Small intestine (tissue), 7 donors: ENCODE results near the gene SORBS1. TPM values are rescaled to one million over a fixed set of nuclear protein-coding genes. Genes with fewer than 3 reads are reported as not detected.
A peak's percentile ranks its signal among the peaks of the same experiment; 100 is the strongest.

Experiments used
- DNase-seq, 2 donors: peaks; one replicate each; pipeline versions ENCODE4 v3.0.0 to v3.0.0-alpha.2; 2013
- FAIRE-seq: peaks from 2 replicates; lab custom pipeline; 2012; peaks lifted over from hg19 to GRCh38; lab: Jason Lieb, UNC
- H3K27ac ChIP-seq, 3 donors: one replicate each; pipeline ENCODE4 v1.5.1; 2013; ENCODE audit warnings: low read length in 2 of 3, mild to moderate bottlenecking in 2 of 3, control low read depth in 1 of 3, inconsistent platforms in 1 of 3, low read depth in 1 of 3, moderate library complexity in 1 of 3
- H3K27me3 ChIP-seq, 3 donors: one replicate each; pipeline ENCODE4 v1.6.1; 2013; ENCODE audit warnings: low read length in 3 of 3, inconsistent platforms in 1 of 3; ENCODE audit not compliant: control insufficient read depth in 3 of 3, insufficient read depth in 3 of 3
- H3K36me3 ChIP-seq, 3 donors: one replicate each; pipeline ENCODE4 v1.6.1; 2013; ENCODE audit warnings: low read length in 3 of 3, inconsistent platforms in 1 of 3, low read depth in 1 of 3, mild to moderate bottlenecking in 1 of 3, moderate library complexity in 1 of 3; ENCODE audit not compliant: control insufficient read depth in 3 of 3, insufficient read depth in 2 of 3
- H3K4me1 ChIP-seq, 3 donors: one replicate each; pipeline ENCODE4 v1.6.1; 2013; ENCODE audit warnings: low read length in 2 of 3, inconsistent platforms in 1 of 3, low read depth in 1 of 3, mild to moderate bottlenecking in 1 of 3, moderate library complexity in 1 of 3; ENCODE audit not compliant: control insufficient read depth in 3 of 3, insufficient read depth in 2 of 3
- H3K4me3 ChIP-seq, 3 donors: one replicate each; pipeline ENCODE4 v1.5.1; 2013; ENCODE audit warnings: low read length in 3 of 3, control low read depth in 1 of 3, inconsistent platforms in 1 of 3, low read depth in 1 of 3, mild to moderate bottlenecking in 1 of 3, moderate library complexity in 1 of 3
- H3K9me3 ChIP-seq, 2 donors: one replicate each; pipeline ENCODE4 v1.6.1; 2013; ENCODE audit warnings: low read depth in 1 of 2, low read length in 1 of 2; ENCODE audit not compliant: control insufficient read depth in 2 of 2, insufficient read depth in 1 of 2
- WGBS, 3 donors: extraction: QIAGEN DNeasy Blood & Tissue Kit; methylation state at CpG; one replicate each; pipeline ENCODE4 v1.1.7; 2013; 5-methylcytosine and 5-hydroxymethylcytosine counted together
- polyA plus RNA-seq, 4 donors: library from polyadenylated mRNA; stranded (reverse) in 3 of 4; unstranded in 1 of 4; fragments of 200-250 nt in 3 of 4; fragments of 120-200 nt in 1 of 4; gene quantifications; one replicate each; pipeline versions ENCODE4 v1.2.1 to v1.2.3, GENCODE V29; 2013
- donor health status: healthy with polysubstance abuse.
- donor health status: control.
- donor health status: control.
- donor health status: Bipolar disorder and iron deficiency.
- donor health status: healthy.

Gene SORBS1
- polyA plus RNA-seq, 4 donors, result 4.9 to 35.5 (median 20.1) TPM

- no peaks in the 10 kb centered on the region for H3K9me3 ChIP-seq
- 17 to 48% (median 37%) methylated on average over 7 of the region's 7 CpGs for WGBS, 3 donors
- peaks cover 0 to 29% (median 2%) of the 10 kb centered on the region in 3 donors for H3K4me1 ChIP-seq
- H3K27me3 ChIP-seq, result no peaks in the 10 kb centered on the region
- DNase-seq (no peak), FAIRE-seq (no peak)
- H3K36me3 ChIP-seq, result no peaks in the 10 kb centered on the region
- peak overlapping the region in 2 of 3 donors; percentile 56 to 81 for H3K4me3 ChIP-seq
- H3K27ac ChIP-seq, result peak overlapping the region in 1 of 3 donors; percentile 76
Observed at GRCh38 chr10:95561864-95562177, 650 bp upstream of the SORBS1 start.

GRCh38 chr10:95560278-95561176 is 644 bp downstream of the SORBS1 start:
- 2 to 5% (median 4%) methylated on average over 44 to 48 of the region's 48 CpGs for WGBS, 3 donors
- Histone ChIP-seq H3K9me3 (no peaks in the 10 kb centered on the region), H3K4me1 (peaks cover 0 to 29% (median 2%) of the 10 kb centered on the region in 3 donors), H3K27ac (peak overlapping the region; percentile 61 to 84 (median 82)), H3K36me3 (no peaks in the 10 kb centered on the region), H3K4me3 (peak overlapping the region; percentile 70 to 98 (median 81)), H3K27me3 (no peaks in the 10 kb centered on the region)
- FAIRE-seq, result no peak
- peak; percentile 57 to 77 for DNase-seq

GRCh38 chr10:95559896-95560277 is 1.3 kb downstream of the SORBS1 start:
- H3K27ac ChIP-seq, result peak overlapping the region in 1 of 3 donors; percentile 84
- DNase-seq, result no peak

DNA sequence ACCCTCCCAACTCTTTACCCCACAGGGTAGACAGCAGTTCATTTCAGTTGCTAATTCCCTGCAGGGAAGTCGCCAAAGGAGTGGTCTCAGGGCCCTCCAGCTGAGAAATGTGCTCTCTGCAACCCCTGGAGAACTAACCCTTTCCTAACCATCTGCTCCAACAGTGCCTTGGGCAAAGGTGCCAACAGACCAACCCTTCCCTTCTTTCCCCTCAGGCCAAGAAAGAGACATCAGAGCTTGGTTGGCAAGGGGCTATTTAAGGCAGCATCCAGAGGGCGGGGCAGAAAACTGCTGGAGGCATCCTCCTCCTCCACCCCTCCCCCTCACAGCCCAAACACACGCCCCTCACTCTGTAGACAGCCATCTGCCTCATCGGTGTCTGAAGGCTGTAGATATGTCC is 1.7 kb downstream of the SORBS1 start:
- no peaks in the 10 kb centered on the region for H3K9me3 ChIP-seq
- DNase-seq, result no peak
- no peaks in the 10 kb centered on the region for H3K27me3 ChIP-seq
- H3K4me3 ChIP-seq, result peak overlapping the region in 1 of 3 donors; percentile 98
- peak overlapping the region in 2 of 3 donors; percentile 5 to 22 for H3K27ac ChIP-seq
- no peak for FAIRE-seq
- H3K4me1 ChIP-seq, result peaks cover 0 to 29% (median 2%) of the 10 kb centered on the region in 3 donors
- peaks cover 0 to 2% (median 0%) of the 10 kb centered on the region in 3 donors for H3K36me3 ChIP-seq
- WGBS, 3 donors, result 44 to 57% (median 49%) methylated on average over 4 of the region's 4 CpGs

More at GRCh38 chr10:95559896-95560277, 1.3 kb downstream of the SORBS1 start:
- Histone ChIP-seq H3K36me3 (peaks cover 0 to 2% (median 0%) of the 10 kb centered on the region in 3 donors), H3K9me3 (no peaks in the 10 kb centered on the region), H3K4me3 (peak overlapping the region in 2 of 3 donors; percentile 81 to 98), H3K27me3 (no peaks in the 10 kb centered on the region), H3K4me1 (peaks cover 0 to 29% (median 2%) of the 10 kb centered on the region in 3 donors)
- FAIRE-seq, result no peak
- WGBS, 3 donors, result 33 to 49% (median 47%) methylated on average over 6 to 10 of the region's 10 CpGs

- peak overlapping the region in 1 of 3 donors; percentile 98 for H3K4me3 ChIP-seq
- H3K36me3 ChIP-seq, result peaks cover 0 to 2% (median 0%) of the 10 kb centered on the region in 3 donors
- 52 to 62% (median 61%) methylated on average over 1 of the region's 1 CpG for WGBS, 3 donors
- peak overlapping the region in 1 of 3 donors; percentile 5 for H3K27ac ChIP-seq
- FAIRE-seq, result no peak
- H3K9me3 ChIP-seq, result peaks cover 0 to 1% of the 10 kb centered on the region in 2 donors
- no peak for DNase-seq
- no peaks in the 10 kb centered on the region for H3K27me3 ChIP-seq
- peaks cover 0 to 29% (median 2%) of the 10 kb centered on the region in 3 donors for H3K4me1 ChIP-seq
Observed at GRCh38 chr10:95558593-95559320, 2.4 kb downstream of the SORBS1 start.

- FAIRE-seq (no peak), DNase-seq (no peak)
- H3K27ac ChIP-seq, result no peak overlapping the region
- WGBS, 3 donors, result 73 to 77% (median 76%) methylated on average over 8 of the region's 8 CpGs
- H3K4me3 ChIP-seq, result no peak overlapping the region
- peaks cover 0 to 2% (median 0%) of the 10 kb centered on the region in 3 donors for H3K36me3 ChIP-seq
- peaks cover 0 to 9% of the 10 kb centered on the region in 2 donors for H3K9me3 ChIP-seq
- H3K4me1 ChIP-seq, result peaks cover 0 to 21% (median 3%) of the 10 kb centered on the region in 3 donors
- no peaks in the 10 kb centered on the region for H3K27me3 ChIP-seq
Observed at GRCh38 chr10:95556994-95557767, 4.0 kb downstream of the SORBS1 start.

DNA sequence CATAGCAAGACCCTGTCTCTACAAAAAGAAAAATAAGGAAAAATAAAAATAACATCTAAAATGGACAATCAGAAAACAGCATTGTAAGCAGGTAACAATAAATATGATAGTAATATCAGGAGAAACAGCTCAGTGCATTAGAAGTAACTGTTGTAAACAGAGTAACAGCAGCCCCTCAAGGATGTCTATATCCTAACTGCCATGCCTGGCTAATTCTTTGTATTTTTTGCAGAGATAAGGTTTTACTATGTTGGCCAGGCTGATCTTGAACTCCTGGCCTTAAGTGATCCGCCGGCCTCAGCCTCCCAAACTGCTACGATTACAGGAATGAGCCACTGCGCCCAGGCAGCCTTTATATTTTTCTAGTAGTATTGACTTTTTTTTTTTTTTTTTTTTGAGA is 7.5 kb downstream of the SORBS1 start:
- Histone ChIP-seq H3K27ac (no peak overlapping the region), H3K36me3 (peaks cover 0 to 2% (median 0%) of the 10 kb centered on the region in 3 donors), H3K27me3 (no peaks in the 10 kb centered on the region), H3K4me3 (no peak overlapping the region), H3K4me1 (peaks cover 0 to 3% (median 0%) of the 10 kb centered on the region in 3 donors), H3K9me3 (peaks cover 0 to 9% of the 10 kb centered on the region in 2 donors)
- DNase-seq (no peak), FAIRE-seq (no peak)
- 94 to 98% (median 95%) methylated on average over 4 of the region's 4 CpGs for WGBS, 3 donors
